Activated CD4-positive, alpha-beta T cell treated with anti-CD3 and anti-CD28 coated beads, Interleukin-2, amount 10 ng/mL, durations not matched to agents 24 days and 14 days (primary cell): ENCODE data around the gene LPP. TPM values are rescaled to one million over a fixed set of nuclear protein-coding genes. Genes with fewer than 3 reads are reported as not detected.

Source experiments
- DNase-seq: peaks from one replicate; pipeline ENCODE4 v3.0.0; 2022
- H3K27ac Mint-ChIP-seq: one replicate; pipeline ENCODE4 v1.8.0; 2022; ENCODE audit warnings: mild to moderate bottlenecking, mixed read lengths
- H3K27me3 Mint-ChIP-seq: one replicate; pipeline ENCODE4 v1.8.0; 2022; ENCODE audit warnings: mixed read lengths
- H3K36me3 Mint-ChIP-seq: one replicate; pipeline ENCODE4 v1.8.0; 2022; ENCODE audit warnings: low read depth, mild to moderate bottlenecking, mixed read lengths
- H3K4me1 Mint-ChIP-seq: one replicate; pipeline ENCODE4 v1.8.0; 2021; ENCODE audit warnings: mixed read lengths
- H3K4me3 Mint-ChIP-seq: one replicate; pipeline ENCODE4 v1.8.0; 2022; ENCODE audit warnings: mild to moderate bottlenecking, moderate library complexity, mixed read lengths
- H3K9me3 Mint-ChIP-seq: one replicate; pipeline ENCODE4 v1.8.0; 2021; ENCODE audit warnings: mixed read lengths
- intact Hi-C: fragments of 100-400 bp; cut with micrococcal nuclease; formaldehyde crosslinking; loops from one replicate; pipeline ENCODE4 v1.15.1; 2023
- total RNA-seq: library from RNA; stranded (reverse); gene quantifications from 2 replicates; pipeline ENCODE4 v1.2.3, GENCODE V29; 2022

LPP gene
- total RNA-seq, 1 donor from 2014 or later, result 41.4 TPM

DNA sequence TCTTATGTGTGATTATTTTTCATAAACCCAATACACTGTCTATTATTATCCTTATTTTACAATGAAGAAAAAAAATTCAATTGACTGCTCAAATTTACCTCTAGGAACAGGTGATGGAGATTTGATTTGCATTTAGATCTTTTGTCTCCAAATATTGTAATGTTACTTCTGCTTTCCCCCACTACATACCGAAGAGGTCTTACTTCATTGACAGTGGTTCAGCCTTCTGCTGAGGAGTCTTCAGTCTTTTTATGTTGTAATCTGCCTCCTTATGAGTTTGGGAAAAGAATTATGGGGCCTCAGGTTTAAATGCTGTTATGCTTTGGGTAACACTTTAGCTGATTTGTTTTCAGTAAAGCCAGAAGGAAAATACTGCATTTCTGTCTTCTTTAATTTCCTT lies 199.5 kb downstream of the LPP start:
- H3K27ac Mint-ChIP-seq, result no peak overlapping the region
- no peak overlapping the region for H3K4me3 Mint-ChIP-seq
- DNase-seq, result no peak
- H3K27me3 Mint-ChIP-seq, result peaks cover under 1% of the 10 kb centered on the region
- intact Hi-C loops, result no loop called here
- H3K36me3 Mint-ChIP-seq, result peaks cover 6% of the 10 kb centered on the region
- H3K9me3 Mint-ChIP-seq, result no peaks in the 10 kb centered on the region
- H3K4me1 Mint-ChIP-seq, result peaks cover 8% of the 10 kb centered on the region

GRCh38 chr3:188358787-188359493 lies 205.0 kb downstream of the LPP start:
- peak overlapping the region; percentile 62 for H3K4me3 Mint-ChIP-seq
- H3K36me3 Mint-ChIP-seq, result peaks cover 15% of the 10 kb centered on the region
- peaks cover 4% of the 10 kb centered on the region for H3K27me3 Mint-ChIP-seq
- peak; percentile 74 for DNase-seq
- H3K27ac Mint-ChIP-seq, result peak overlapping the region; percentile 69
- intact Hi-C loops, result no loop called here
- peaks cover 35% of the 10 kb centered on the region for H3K4me1 Mint-ChIP-seq
- peaks cover 4% of the 10 kb centered on the region for H3K9me3 Mint-ChIP-seq

- intact Hi-C loops, result no loop called here
- H3K4me3 Mint-ChIP-seq, result no peak overlapping the region
- H3K36me3 Mint-ChIP-seq, result peaks cover 14% of the 10 kb centered on the region
- peaks cover 4% of the 10 kb centered on the region for H3K9me3 Mint-ChIP-seq
- H3K27ac Mint-ChIP-seq, result no peak overlapping the region
- H3K4me1 Mint-ChIP-seq, result peaks cover 34% of the 10 kb centered on the region
- H3K27me3 Mint-ChIP-seq, result peaks cover 4% of the 10 kb centered on the region
- no peak for DNase-seq
These were observed 206.5 kb downstream of the LPP start for GRCh38 chr3:188360364-188360881.

DNA sequence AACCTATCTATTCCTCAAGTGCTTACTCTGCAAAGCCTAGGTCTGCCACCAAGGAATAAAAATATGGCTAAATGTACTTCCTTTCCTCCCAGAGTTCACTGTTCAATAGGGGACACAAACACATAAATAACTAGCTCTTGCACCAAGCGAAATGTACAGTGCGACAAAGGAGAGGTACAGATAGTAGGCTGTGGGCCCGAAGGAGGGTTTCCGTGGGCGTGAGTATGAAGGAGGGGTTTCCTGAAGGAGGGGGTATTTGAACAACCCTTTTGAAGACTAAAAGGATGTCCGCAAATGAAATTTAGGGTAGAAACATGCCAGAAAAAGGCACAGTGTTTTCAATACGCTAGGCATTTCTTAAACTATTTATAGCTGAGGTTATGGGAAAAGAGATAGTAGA lies 207.9 kb downstream of the LPP start:
- Mint-ChIP-seq H3K36me3 (peaks cover 15% of the 10 kb centered on the region), H3K27ac (no peak overlapping the region), H3K9me3 (peaks cover 4% of the 10 kb centered on the region), H3K4me1 (peaks cover 35% of the 10 kb centered on the region), H3K4me3 (no peak overlapping the region), H3K27me3 (peaks cover 4% of the 10 kb centered on the region)
- no peak for DNase-seq
- intact Hi-C loops, result no loop called here

DNA sequence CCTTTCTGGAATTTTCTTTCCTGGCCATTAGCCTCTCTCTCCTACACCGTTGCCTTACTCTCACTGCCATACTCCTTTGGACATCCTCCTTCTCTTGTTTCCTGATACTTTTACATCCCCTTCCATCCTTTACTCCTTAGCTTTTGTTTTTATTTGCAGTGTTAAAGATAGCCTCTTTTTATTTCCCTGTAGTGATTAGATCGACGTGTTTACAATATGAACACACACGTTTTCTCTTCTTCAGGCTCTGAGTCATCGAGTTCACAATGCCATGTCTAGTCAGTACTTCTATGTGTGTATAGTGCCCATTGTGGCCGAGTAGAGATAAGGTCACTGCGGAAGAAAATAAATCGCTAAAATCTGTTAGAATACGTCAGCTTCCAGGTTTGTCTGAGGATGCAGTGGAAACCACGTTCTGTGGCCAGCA lies 208.5 kb downstream of the LPP start:
- H3K4me3 Mint-ChIP-seq, result no peak overlapping the region
- H3K9me3 Mint-ChIP-seq, result peaks cover 4% of the 10 kb centered on the region

GRCh38 chr3:188365184-188365583 lies 211.2 kb downstream of the LPP start:
- Mint-ChIP-seq H3K4me1 (peaks cover 15% of the 10 kb centered on the region), H3K36me3 (peaks cover 16% of the 10 kb centered on the region), H3K9me3 (peaks cover 4% of the 10 kb centered on the region), H3K27ac (no peak overlapping the region), H3K27me3 (no peaks in the 10 kb centered on the region), H3K4me3 (no peak overlapping the region)
- no peak for DNase-seq
- intact Hi-C loops, result no loop called here

More for the DNA sequence above, 208.5 kb downstream of the LPP start:
- Mint-ChIP-seq H3K27me3 (peaks cover 4% of the 10 kb centered on the region), H3K27ac (no peak overlapping the region), H3K36me3 (peaks cover 14% of the 10 kb centered on the region), H3K4me1 (peaks cover 35% of the 10 kb centered on the region)
- intact Hi-C loops, result no loop called here
- no peak for DNase-seq

DNA sequence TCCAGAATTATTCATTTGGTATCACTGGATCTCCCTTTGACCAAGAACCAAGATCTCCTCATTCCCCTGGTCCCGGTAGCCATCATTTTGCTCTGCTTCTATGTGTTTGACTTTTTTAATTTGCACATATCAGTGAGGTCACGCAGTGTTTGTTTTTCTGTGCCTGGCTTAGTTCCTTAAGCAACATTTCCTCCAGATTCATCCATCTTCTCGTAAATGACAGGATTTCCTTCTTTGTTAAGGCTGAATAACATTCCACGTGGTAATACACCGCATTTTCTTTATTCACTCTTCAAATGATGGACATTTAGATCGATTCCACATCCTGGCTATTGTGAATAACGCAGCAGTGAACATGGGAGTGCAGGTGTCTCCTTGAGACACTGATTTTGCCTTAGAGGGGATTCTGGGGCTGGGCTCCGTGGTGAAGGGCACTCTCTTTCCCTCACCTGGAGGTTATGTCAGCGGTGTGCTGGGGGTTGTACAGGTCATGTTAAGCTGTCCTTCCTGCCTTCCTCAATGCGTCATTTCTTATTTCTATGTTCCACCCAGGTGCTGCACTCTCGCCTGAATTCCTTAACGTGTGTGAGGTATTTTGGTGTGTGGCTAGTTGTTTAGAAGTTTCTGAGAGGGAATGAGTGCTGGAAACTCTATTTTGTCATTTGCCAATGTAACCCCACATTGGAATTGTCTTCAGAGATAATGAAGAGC lies 212.2 kb downstream of the LPP start:
- peaks cover 9% of the 10 kb centered on the region for H3K4me1 Mint-ChIP-seq
- H3K27me3 Mint-ChIP-seq, result no peaks in the 10 kb centered on the region
- intact Hi-C loops, result no loop called here
- peaks cover 4% of the 10 kb centered on the region for H3K9me3 Mint-ChIP-seq
- no peak overlapping the region for H3K4me3 Mint-ChIP-seq
- H3K36me3 Mint-ChIP-seq, result peaks cover 12% of the 10 kb centered on the region
- H3K27ac Mint-ChIP-seq, result no peak overlapping the region
- no peak for DNase-seq

DNA sequence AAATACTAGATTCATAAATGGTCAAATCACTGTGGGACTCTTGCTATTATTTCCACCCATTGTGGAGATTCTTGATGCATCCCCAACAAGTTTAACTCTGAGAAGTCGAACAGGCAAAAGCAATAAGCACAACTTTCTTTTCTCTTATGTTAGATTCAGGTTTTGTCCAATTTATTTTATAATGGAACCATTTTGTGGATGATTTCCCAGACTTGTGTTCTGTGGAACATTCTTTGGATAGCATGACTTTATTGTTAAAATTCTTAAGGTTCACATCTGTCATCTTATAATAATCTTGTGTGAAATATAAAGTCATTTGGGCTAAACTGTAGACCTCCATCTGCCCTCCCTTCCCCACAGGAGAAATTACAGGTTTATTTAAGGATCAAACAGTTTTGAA lies 213.7 kb downstream of the LPP start:
- no peaks in the 10 kb centered on the region for H3K27me3 Mint-ChIP-seq
- intact Hi-C loops, result no loop called here
- peaks cover 4% of the 10 kb centered on the region for H3K4me1 Mint-ChIP-seq
- H3K36me3 Mint-ChIP-seq, result peaks cover 15% of the 10 kb centered on the region
- H3K27ac Mint-ChIP-seq, result no peak overlapping the region
- no peaks in the 10 kb centered on the region for H3K9me3 Mint-ChIP-seq
- DNase-seq, result no peak
- H3K4me3 Mint-ChIP-seq, result no peak overlapping the region

GRCh38 chr3:188369526-188369925 lies 215.6 kb downstream of the LPP start:
- Mint-ChIP-seq H3K4me3 (no peak overlapping the region), H3K9me3 (no peaks in the 10 kb centered on the region), H3K4me1 (peaks cover 4% of the 10 kb centered on the region), H3K27ac (no peak overlapping the region), H3K36me3 (peaks cover 14% of the 10 kb centered on the region), H3K27me3 (no peaks in the 10 kb centered on the region)
- intact Hi-C loops, result no loop called here
- no peak for DNase-seq

DNA sequence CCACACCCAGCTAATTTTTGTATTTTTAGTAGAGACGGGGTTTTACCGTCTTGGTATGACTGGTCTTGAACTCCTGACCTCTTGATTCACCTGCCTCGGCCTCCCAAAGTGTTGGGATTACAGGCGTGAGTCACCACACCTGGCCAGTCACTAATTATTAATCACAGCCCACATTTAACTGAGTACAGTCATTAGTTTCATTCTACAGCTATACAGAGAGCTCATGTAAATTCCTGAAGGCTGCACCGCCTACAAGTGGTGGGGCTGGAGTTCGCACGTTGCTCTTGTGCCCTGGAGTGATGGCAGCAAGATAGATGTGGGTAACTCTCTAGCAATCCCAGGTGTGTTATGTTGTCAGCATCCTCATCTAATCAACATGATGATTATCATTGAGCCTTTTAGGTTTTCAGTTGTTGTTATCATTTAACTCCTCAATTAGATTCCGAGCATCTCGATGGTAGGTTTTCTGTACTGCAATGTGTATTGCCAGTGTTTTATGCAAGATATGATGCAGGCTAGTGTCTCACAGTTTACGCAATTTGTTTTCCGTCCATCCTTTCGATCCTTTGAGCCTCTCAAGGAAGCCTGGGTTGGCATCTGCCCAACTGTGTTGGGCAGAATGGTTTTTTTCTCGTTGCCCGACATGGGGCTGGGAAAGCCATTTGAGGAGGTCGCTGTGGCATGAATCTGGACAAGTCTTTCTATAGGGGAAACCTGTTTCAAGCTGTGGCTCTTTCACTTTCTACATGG lies 216.3 kb downstream of the LPP start:
- no peaks in the 10 kb centered on the region for H3K9me3 Mint-ChIP-seq
- H3K4me1 Mint-ChIP-seq, result peaks cover 4% of the 10 kb centered on the region
- H3K4me3 Mint-ChIP-seq, result no peak overlapping the region
- no peak for DNase-seq
- H3K36me3 Mint-ChIP-seq, result peaks cover 14% of the 10 kb centered on the region
- H3K27ac Mint-ChIP-seq, result no peak overlapping the region
- no peaks in the 10 kb centered on the region for H3K27me3 Mint-ChIP-seq
- intact Hi-C loops, result no loop called here

- Mint-ChIP-seq H3K27me3 (no peaks in the 10 kb centered on the region), H3K4me1 (peaks cover 1% of the 10 kb centered on the region), H3K36me3 (peaks cover 24% of the 10 kb centered on the region), H3K9me3 (peaks cover 6% of the 10 kb centered on the region), H3K4me3 (no peak overlapping the region), H3K27ac (no peak overlapping the region)
- intact Hi-C loops, result no loop called here
- no peak for DNase-seq
These were observed 224.8 kb downstream of the LPP start for GRCh38 chr3:188378786-188379185.

- DNase-seq, result no peak
- Mint-ChIP-seq H3K4me1 (peaks cover 5% of the 10 kb centered on the region), H3K27me3 (no peaks in the 10 kb centered on the region), H3K36me3 (peaks cover 24% of the 10 kb centered on the region), H3K27ac (no peak overlapping the region), H3K9me3 (peaks cover 6% of the 10 kb centered on the region), H3K4me3 (no peak overlapping the region)
- intact Hi-C loops, result no loop called here
These were observed 226.3 kb downstream of the LPP start for GRCh38 chr3:188380252-188380651.

GRCh38 chr3:188380722-188381121 lies 226.8 kb downstream of the LPP start:
- Mint-ChIP-seq H3K27ac (no peak overlapping the region), H3K4me1 (peaks cover 6% of the 10 kb centered on the region), H3K27me3 (no peaks in the 10 kb centered on the region), H3K36me3 (peaks cover 24% of the 10 kb centered on the region), H3K4me3 (no peak overlapping the region), H3K9me3 (peaks cover 7% of the 10 kb centered on the region)
- intact Hi-C loops, result no loop called here
- no peak for DNase-seq

GRCh38 chr3:188383748-188384147 lies 229.8 kb downstream of the LPP start:
- H3K27me3 Mint-ChIP-seq, result no peaks in the 10 kb centered on the region
- H3K27ac Mint-ChIP-seq, result no peak overlapping the region
- intact Hi-C loops, result no loop called here
- peaks cover 13% of the 10 kb centered on the region for H3K36me3 Mint-ChIP-seq
- H3K4me3 Mint-ChIP-seq, result no peak overlapping the region
- DNase-seq, result no peak
- H3K9me3 Mint-ChIP-seq, result peaks cover 5% of the 10 kb centered on the region
- H3K4me1 Mint-ChIP-seq, result peaks cover 19% of the 10 kb centered on the region
